Activated naive CD8-positive, alpha-beta T cell treated with anti-CD3 and anti-CD28 coated beads, Interleukin-2, amount 10 ng/mL, durations not matched to agents 7 days and 5 days (primary cell): ENCODE results near the gene RASL10B. TPM values are rescaled to one million over a fixed set of nuclear protein-coding genes. Genes with fewer than 3 reads are reported as not detected.
A peak's percentile ranks its signal among the peaks of the same experiment; 100 is the strongest.
"Not testable (repeated sequence)": the region's sequence is repeated elsewhere in the genome, so short reads cannot be mapped to it uniquely, and the experiment has no call there.

ENCODE experiments used
- ATAC-seq: fragments of 150-1000 bp; cut with Tn5 transposase; one replicate; pipeline ENCODE4 v1.10.0; 2021; ENCODE audit warnings: low read depth, moderate library complexity
- POLR2A ChIA-PET: fragments of 350-600 bp; sonication (Branson Sonifier 250); formaldehyde crosslinking; loops from one replicate; lab custom pipeline; 2021; ENCODE audit warnings: antibody characterized with exemption; lab: Charles Lee
- DNase-seq: peaks from one replicate; pipeline ENCODE4 v3.0.0; 2021
- H3K27ac Mint-ChIP-seq: one replicate; pipeline ENCODE4 v1.8.0; 2022; ENCODE audit warnings: mild to moderate bottlenecking, mixed read lengths
- H3K27me3 Mint-ChIP-seq: one replicate; pipeline ENCODE4 v1.8.0; 2022; ENCODE audit warnings: mild to moderate bottlenecking, moderate library complexity, mixed read lengths
- H3K36me3 Mint-ChIP-seq: one replicate; pipeline ENCODE4 v1.8.0; 2021; ENCODE audit warnings: mild to moderate bottlenecking, mixed read lengths
- H3K4me1 Mint-ChIP-seq: one replicate; pipeline ENCODE4 v1.8.0; 2021; ENCODE audit warnings: mixed read lengths
- H3K4me3 Mint-ChIP-seq: one replicate; pipeline ENCODE4 v1.8.0; 2022; ENCODE audit warnings: mild to moderate bottlenecking, moderate library complexity, mixed read lengths
- H3K9me3 Mint-ChIP-seq: one replicate; pipeline ENCODE4 v1.8.0; 2021; ENCODE audit warnings: mixed read lengths
- total RNA-seq, 2 experiments: library from RNA; stranded (reverse); gene quantifications; one replicate each; pipeline ENCODE4 v1.2.3, GENCODE V29; 2021

RASL10B gene, protein sequence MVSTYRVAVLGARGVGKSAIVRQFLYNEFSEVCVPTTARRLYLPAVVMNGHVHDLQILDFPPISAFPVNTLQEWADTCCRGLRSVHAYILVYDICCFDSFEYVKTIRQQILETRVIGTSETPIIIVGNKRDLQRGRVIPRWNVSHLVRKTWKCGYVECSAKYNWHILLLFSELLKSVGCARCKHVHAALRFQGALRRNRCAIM
- total RNA-seq, result under 1 TPM; 0.09 to 0.53 TPM

DNA sequence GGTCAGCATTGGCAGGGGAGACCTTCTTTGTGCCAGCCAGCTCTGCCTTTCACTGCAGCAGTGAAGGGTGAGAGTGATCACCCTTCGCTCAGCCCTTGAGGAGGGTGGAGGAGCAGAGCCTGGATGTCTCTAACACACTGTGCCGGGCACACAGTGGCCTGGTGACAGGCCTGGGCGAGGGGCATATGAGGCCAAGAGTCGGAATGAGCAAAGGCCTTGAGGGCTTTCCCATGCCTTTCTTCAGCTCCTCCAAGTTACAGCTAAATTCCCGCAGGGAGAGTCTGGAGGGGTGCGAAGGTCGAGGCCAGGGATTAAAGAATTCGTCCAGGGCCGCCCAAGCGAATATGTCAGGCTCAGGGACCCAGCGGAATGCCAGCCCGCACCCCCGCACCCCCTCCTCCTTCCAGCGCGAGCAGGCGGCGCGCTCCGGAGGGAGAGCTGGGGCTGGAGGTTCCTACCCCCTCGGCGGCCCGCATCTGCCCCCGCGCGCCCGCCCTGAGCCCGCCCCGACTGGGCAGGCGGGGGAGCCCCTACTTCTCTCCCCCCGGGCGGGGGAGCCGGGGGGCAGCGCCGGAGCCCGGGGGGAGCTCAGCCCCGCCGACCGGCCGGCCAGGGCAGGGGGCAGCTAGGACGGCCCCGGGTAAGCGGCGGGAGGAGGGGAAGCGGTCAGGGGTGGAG, at the start of gene RASL10B:
TSS of gene RASL10B (plus strand) at position 401 of the 678 bp plus-strand sequence. CDS start 3,546 bp downstream, outside the sequence.
- Mint-ChIP-seq H3K9me3 (no peaks in the 10 kb centered on the region), H3K27ac (no peak within 1 kb of the TSS), H3K4me1 (peaks cover 9% of the 10 kb centered on the region), H3K27me3 (peaks cover 28% of the 10 kb centered on the region), H3K36me3 (peaks cover 5% of the 10 kb centered on the region), H3K4me3 (peak within 1 kb of the TSS; percentile 67)
- DNase-seq (no peak), ATAC-seq (peak; percentile 41)
- POLR2A ChIA-PET, result interaction anchor here (1.3 kb wide), 1 partner anchor 32 kb away, joined by 3 read pairs; no protein-coding TSS in a partner anchor

- no peak for ATAC-seq
- POLR2A ChIA-PET, result no interaction called here
- H3K36me3 Mint-ChIP-seq, result peaks cover 35% of the 10 kb centered on the region
- H3K27ac Mint-ChIP-seq, result no peak overlapping the region
- no peaks in the 10 kb centered on the region for H3K9me3 Mint-ChIP-seq
- peaks cover 8% of the 10 kb centered on the region for H3K4me1 Mint-ChIP-seq
- no peaks in the 10 kb centered on the region for H3K27me3 Mint-ChIP-seq
- no peak overlapping the region for H3K4me3 Mint-ChIP-seq
- DNase-seq, result no peak
Measured at GRCh38 chr17:35683591-35683990, 47.8 kb upstream of the RASL10B start.

DNA sequence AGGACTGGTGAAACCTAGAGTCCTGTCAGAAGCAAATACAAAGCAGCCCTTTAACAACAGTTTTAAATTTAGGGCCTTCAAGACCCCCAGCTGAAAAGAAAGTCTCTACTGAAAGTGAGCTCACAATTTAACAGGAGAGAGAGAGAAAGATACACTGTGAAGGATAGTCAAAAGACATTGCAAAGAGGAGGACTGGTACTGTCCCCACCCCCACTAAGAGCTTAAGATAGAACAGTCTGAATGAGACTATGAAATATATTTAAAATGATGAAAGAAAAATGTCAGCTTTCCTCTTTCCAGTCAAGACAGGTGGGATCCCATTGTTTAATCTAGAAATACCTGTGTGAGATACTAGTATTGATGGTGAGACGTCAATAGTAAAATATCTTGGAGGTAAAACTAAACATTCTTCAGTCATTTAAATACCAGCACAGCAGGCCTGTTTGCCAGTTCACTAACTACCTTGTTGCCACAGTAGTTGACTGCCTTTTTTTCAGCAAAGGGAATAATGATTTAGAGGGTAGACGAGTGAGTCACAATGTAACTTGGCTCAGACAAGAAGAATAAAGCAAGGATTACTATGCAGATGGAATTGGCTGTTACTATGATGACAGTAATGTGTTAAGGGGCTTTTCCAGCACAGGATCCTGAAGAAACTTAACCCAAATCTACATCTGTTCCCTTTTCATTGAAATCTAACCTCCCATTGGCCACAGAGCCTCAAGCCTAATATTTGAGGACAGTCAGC, 47.2 kb upstream of the RASL10B start:
- peaks cover 4% of the 10 kb centered on the region for H3K4me1 Mint-ChIP-seq
- H3K9me3 Mint-ChIP-seq, result no peaks in the 10 kb centered on the region
- no peak overlapping the region for H3K27ac Mint-ChIP-seq
- DNase-seq (no peak), ATAC-seq (no peak)
- H3K36me3 Mint-ChIP-seq, result peaks cover 36% of the 10 kb centered on the region
- no peaks in the 10 kb centered on the region for H3K27me3 Mint-ChIP-seq
- no peak overlapping the region for H3K4me3 Mint-ChIP-seq
- POLR2A ChIA-PET, result no interaction called here

GRCh38 chr17:35692512-35693210, 38.8 kb upstream of the RASL10B start:
- H3K9me3 Mint-ChIP-seq, result no peaks in the 10 kb centered on the region
- POLR2A ChIA-PET, result no interaction called here
- no peak overlapping the region for H3K4me3 Mint-ChIP-seq
- no peak overlapping the region for H3K27ac Mint-ChIP-seq
- ATAC-seq (no peak), DNase-seq (no peak)
- H3K4me1 Mint-ChIP-seq, result no peaks in the 10 kb centered on the region
- no peaks in the 10 kb centered on the region for H3K27me3 Mint-ChIP-seq
- H3K36me3 Mint-ChIP-seq, result peaks cover 31% of the 10 kb centered on the region

GRCh38 chr17:35693662-35694061, 37.8 kb upstream of the RASL10B start:
- Mint-ChIP-seq H3K4me1 (no peaks in the 10 kb centered on the region), H3K9me3 (no peaks in the 10 kb centered on the region), H3K4me3 (no peak overlapping the region), H3K36me3 (peaks cover 23% of the 10 kb centered on the region), H3K27ac (no peak overlapping the region), H3K27me3 (no peaks in the 10 kb centered on the region)
- POLR2A ChIA-PET, result no interaction called here
- DNase-seq, result no peak
- ATAC-seq, result no peak

DNA sequence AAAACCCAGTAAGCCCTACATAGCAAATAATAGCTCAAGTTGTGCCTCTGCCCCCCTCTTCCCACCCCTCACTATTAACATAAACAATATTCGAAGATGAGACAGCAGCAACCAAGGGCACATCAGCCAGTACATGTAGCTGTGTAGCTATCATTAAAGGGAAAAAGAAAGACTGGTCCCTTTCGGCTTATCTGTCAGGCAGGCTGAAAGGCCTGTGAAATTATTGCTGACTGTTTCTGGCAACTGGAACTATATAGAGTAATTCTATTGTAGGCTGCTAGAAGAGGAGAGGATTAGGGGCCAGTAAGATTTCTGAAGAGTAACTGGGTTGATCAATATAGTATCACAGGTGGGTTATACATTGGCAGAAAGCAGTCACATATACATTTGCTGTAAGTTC, 36.5 kb upstream of the RASL10B start:
- H3K4me1 Mint-ChIP-seq, result no peaks in the 10 kb centered on the region
- no peak for DNase-seq
- POLR2A ChIA-PET, result no interaction called here
- H3K4me3 Mint-ChIP-seq, result no peak overlapping the region
- no peaks in the 10 kb centered on the region for H3K9me3 Mint-ChIP-seq
- H3K36me3 Mint-ChIP-seq, result peaks cover 17% of the 10 kb centered on the region
- ATAC-seq, result no peak
- no peaks in the 10 kb centered on the region for H3K27me3 Mint-ChIP-seq
- H3K27ac Mint-ChIP-seq, result no peak overlapping the region

DNA sequence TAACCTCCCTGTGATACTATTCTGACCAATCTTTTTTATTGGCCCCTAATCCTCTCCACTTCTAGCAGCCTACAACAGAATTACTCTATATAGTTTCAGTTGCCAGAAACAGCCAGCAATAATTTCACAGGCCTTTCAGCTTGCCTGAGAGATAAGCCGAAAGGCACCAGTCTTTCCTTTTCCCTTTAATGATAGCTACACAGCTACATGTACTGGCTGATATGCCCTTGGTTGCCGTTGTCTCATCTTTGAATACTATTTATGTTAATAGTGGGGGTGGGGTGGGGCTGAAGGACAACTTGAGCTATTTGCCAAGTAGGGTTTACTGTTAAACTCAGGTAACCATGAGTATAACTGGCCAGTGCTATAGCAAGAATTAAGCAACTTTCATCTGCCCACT, 35.8 kb upstream of the RASL10B start:
- H3K4me1 Mint-ChIP-seq, result no peaks in the 10 kb centered on the region
- ATAC-seq (no peak), DNase-seq (no peak)
- H3K27ac Mint-ChIP-seq, result no peak overlapping the region
- peaks cover 12% of the 10 kb centered on the region for H3K36me3 Mint-ChIP-seq
- POLR2A ChIA-PET, result interaction anchor here (0.7 kb wide), 1 partner anchor 106 kb away, joined by 4 read pairs; no protein-coding TSS in a partner anchor
- no peaks in the 10 kb centered on the region for H3K9me3 Mint-ChIP-seq
- H3K27me3 Mint-ChIP-seq, result no peaks in the 10 kb centered on the region
- H3K4me3 Mint-ChIP-seq, result no peak overlapping the region

DNA sequence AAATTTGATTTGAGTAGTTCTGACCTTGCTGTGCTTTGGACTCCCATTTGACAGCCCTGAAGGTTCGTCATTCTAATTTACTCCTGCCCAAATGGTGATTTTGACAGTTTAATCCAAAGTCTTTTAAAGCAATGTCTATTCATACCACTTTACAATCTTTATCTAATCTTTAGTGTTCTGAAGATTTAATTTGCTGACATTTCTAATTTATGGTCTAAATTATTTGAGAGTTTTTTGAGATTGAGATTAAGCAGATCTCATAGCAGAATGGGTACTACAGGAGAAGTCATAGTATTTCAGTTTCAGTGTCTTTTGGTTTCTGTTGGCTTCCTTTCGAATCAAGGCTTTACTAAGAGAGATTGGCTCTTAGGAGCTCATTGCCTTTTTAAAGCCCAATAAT, 32.6 kb upstream of the RASL10B start:
- Mint-ChIP-seq H3K27me3 (no peaks in the 10 kb centered on the region), H3K4me3 (no peak overlapping the region), H3K36me3 (peaks cover 22% of the 10 kb centered on the region), H3K4me1 (no peaks in the 10 kb centered on the region), H3K9me3 (peaks cover 2% of the 10 kb centered on the region), H3K27ac (no peak overlapping the region)
- POLR2A ChIA-PET, result no interaction called here
- ATAC-seq (no peak), DNase-seq (no peak)

DNA sequence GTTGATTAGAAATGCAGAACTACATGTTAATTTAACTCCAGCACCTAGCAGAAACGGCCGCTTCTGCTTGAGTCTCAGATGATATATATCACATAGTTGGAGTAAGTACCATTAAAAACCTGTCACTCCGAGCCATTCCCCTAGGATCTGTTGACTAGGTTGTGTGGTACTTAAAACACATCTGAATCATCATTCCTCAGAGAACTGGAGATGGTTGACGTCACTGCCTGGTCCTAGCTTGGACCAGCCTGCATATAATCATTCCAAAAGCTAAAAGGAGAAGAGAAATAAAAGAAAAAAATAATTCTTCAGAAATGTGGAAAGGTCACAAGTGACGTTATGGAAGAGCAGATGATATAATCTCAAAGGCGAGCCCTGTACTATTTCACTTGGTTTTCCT, 31.3 kb upstream of the RASL10B start:
- no peak overlapping the region for H3K27ac Mint-ChIP-seq
- peaks cover 2% of the 10 kb centered on the region for H3K9me3 Mint-ChIP-seq
- ATAC-seq (no peak), DNase-seq (no peak)
- H3K27me3 Mint-ChIP-seq, result no peaks in the 10 kb centered on the region
- POLR2A ChIA-PET, result no interaction called here
- H3K4me1 Mint-ChIP-seq, result no peaks in the 10 kb centered on the region
- peaks cover 24% of the 10 kb centered on the region for H3K36me3 Mint-ChIP-seq
- no peak overlapping the region for H3K4me3 Mint-ChIP-seq

GRCh38 chr17:35701491-35701890, 29.9 kb upstream of the RASL10B start:
- H3K4me1 Mint-ChIP-seq, result no peaks in the 10 kb centered on the region
- no peaks in the 10 kb centered on the region for H3K27me3 Mint-ChIP-seq
- no peak overlapping the region for H3K4me3 Mint-ChIP-seq
- no peak overlapping the region for H3K27ac Mint-ChIP-seq
- ATAC-seq (no peak), DNase-seq (no peak)
- peaks cover 2% of the 10 kb centered on the region for H3K9me3 Mint-ChIP-seq
- peaks cover 22% of the 10 kb centered on the region for H3K36me3 Mint-ChIP-seq
- POLR2A ChIA-PET, result no interaction called here

GRCh38 chr17:35703308-35703707, 28.1 kb upstream of the RASL10B start:
- H3K4me3 Mint-ChIP-seq, H3K9me3 Mint-ChIP-seq, ATAC-seq, POLR2A ChIA-PET, H3K4me1 Mint-ChIP-seq, DNase-seq, H3K27ac Mint-ChIP-seq, H3K27me3 Mint-ChIP-seq: not testable (repeated sequence)
- H3K36me3 Mint-ChIP-seq, result peaks cover 20% of the 10 kb centered on the region

DNA sequence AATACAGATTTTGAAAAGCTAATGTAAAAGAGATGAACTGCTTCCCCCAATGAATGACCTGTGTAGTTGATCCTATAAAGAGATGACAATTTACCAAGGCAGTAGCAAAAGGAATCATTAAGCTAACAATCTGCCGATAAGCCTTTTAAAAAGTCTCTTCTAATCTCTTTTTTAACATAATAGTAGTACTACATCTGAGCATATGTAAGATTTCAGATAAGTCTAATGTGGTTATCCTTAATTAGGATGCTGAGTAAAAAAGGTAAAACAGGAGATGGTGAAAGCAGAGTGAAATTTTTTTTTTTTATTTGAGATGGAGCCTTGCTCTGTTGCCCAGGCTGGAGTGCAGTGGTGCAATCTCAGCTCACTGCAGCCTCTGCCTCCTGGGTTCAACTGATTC, 26.2 kb upstream of the RASL10B start:
- Mint-ChIP-seq H3K9me3 (peaks cover 2% of the 10 kb centered on the region), H3K4me3 (no peak overlapping the region), H3K27ac (no peak overlapping the region), H3K4me1 (peaks cover 8% of the 10 kb centered on the region), H3K36me3 (peaks cover 23% of the 10 kb centered on the region), H3K27me3 (no peaks in the 10 kb centered on the region)
- POLR2A ChIA-PET, result no interaction called here
- DNase-seq, result no peak
- ATAC-seq, result no peak

GRCh38 chr17:35705705-35706104, 25.7 kb upstream of the RASL10B start:
- POLR2A ChIA-PET, result no interaction called here
- Mint-ChIP-seq H3K36me3 (peaks cover 27% of the 10 kb centered on the region), H3K9me3 (peaks cover 2% of the 10 kb centered on the region), H3K27ac (no peak overlapping the region), H3K27me3 (no peaks in the 10 kb centered on the region), H3K4me1 (peaks cover 8% of the 10 kb centered on the region), H3K4me3 (no peak overlapping the region)
- ATAC-seq (no peak), DNase-seq (no peak)
